ENCODE results near the gene PHC3. TPM values are rescaled to one million over a fixed set of nuclear protein-coding genes. Genes with fewer than 3 reads are reported as not detected.

Gene PHC3
- polyA plus RNA-seq, 1 donor from 2014 or later: 18.6 TPM

- Histone ChIP-seq H3F3A (ENCODE audit: insufficient read depth, low read length, poor library complexity, severe bottlenecking) (no peaks in the 10 kb centered on the region), H4K20me1 (ENCODE audit: insufficient read depth) (no peaks in the 10 kb centered on the region), H3K4me3 (ENCODE audit: low read length) (no peak overlapping the region), H3K79me2 (replicated peaks; ENCODE audit: insufficient read depth, low read length) (no peaks in the 10 kb centered on the region), H3K27ac (ENCODE audit: low read length) (no peak overlapping the region), H3K9me2 (ENCODE audit: insufficient read depth, low read length) (no peaks in the 10 kb centered on the region), H2AFZ (ENCODE audit: low read depth, low read length) (no peak overlapping the region), H3K36me3 (ENCODE audit: insufficient read depth, low read length) (no peaks in the 10 kb centered on the region), H3K9me3 (ENCODE audit: low read length) (no peaks in the 10 kb centered on the region), H3K27me3 (ENCODE audit: insufficient read depth, low read depth, low read length) (no peaks in the 10 kb centered on the region), H3K9ac (ENCODE audit: low read length) (no peak overlapping the region), H3K4me2 (ENCODE audit: low read length) (no peak overlapping the region)
- TF ChIP-seq SMC3 (conservative IDR thresholded peaks at IDR 0.05; ENCODE audit: poor library complexity) (no peak), TAF1 (IDR thresholded peaks at IDR 0.05; ENCODE audit: low read depth) (no peak), MXI1 (conservative IDR thresholded peaks at IDR 0.05; ENCODE audit: poor library complexity, severe bottlenecking) (no peak), POLR2AphosphoS5 (IDR thresholded peaks at IDR 0.05) (no peak), EZH2 (IDR thresholded peaks at IDR 0.05; ENCODE audit: borderline replicate concordance, insufficient read depth, low read length, poor library complexity, severe bottlenecking) (no peak), RAD21 (conservative IDR thresholded peaks at IDR 0.05) (no peak), REST (IDR thresholded peaks at IDR 0.05; ENCODE audit: borderline replicate concordance) (no peak), EP300 (conservative IDR thresholded peaks at IDR 0.05; ENCODE audit: poor library complexity, severe bottlenecking) (no peak), CTCF (IDR thresholded peaks at IDR 0.05; ENCODE audit: poor library complexity, severe bottlenecking) (no peak)
These were observed 122.1 kb downstream of the PHC3 start for GRCh38 chr3:170059447-170059846.

GRCh38 chr3:170058127-170058526 lies 123.4 kb downstream of the PHC3 start:
- no peaks in the 10 kb centered on the region for H3K9me3 ChIP-seq (ENCODE audit: low read length)
- no peak overlapping the region for H3K4me3 ChIP-seq (ENCODE audit: low read length)
- no peak for TF ChIP-seq EZH2 (IDR thresholded peaks at IDR 0.05; ENCODE audit: borderline replicate concordance, insufficient read depth, low read length, poor library complexity, severe bottlenecking)
- no peak for TF ChIP-seq EP300 (conservative IDR thresholded peaks at IDR 0.05; ENCODE audit: poor library complexity, severe bottlenecking)
- no peak for TF ChIP-seq RAD21 (conservative IDR thresholded peaks at IDR 0.05)
- TF ChIP-seq CTCF (IDR thresholded peaks at IDR 0.05; ENCODE audit: poor library complexity, severe bottlenecking): no peak
- no peak for TF ChIP-seq MXI1 (conservative IDR thresholded peaks at IDR 0.05; ENCODE audit: poor library complexity, severe bottlenecking)
- no peak for TF ChIP-seq POLR2AphosphoS5 (IDR thresholded peaks at IDR 0.05)
- no peak overlapping the region for H2AFZ ChIP-seq (ENCODE audit: low read depth, low read length)
- no peak overlapping the region for H3K4me2 ChIP-seq (ENCODE audit: low read length)
- no peaks in the 10 kb centered on the region for H3F3A ChIP-seq (ENCODE audit: insufficient read depth, low read length, poor library complexity, severe bottlenecking)
- no peak overlapping the region for H3K27ac ChIP-seq (ENCODE audit: low read length)
- no peaks in the 10 kb centered on the region for H3K79me2 ChIP-seq (replicated peaks; ENCODE audit: insufficient read depth, low read length)
- H3K9ac ChIP-seq (ENCODE audit: low read length): no peak overlapping the region
- H3K36me3 ChIP-seq (ENCODE audit: insufficient read depth, low read length): no peaks in the 10 kb centered on the region
- H3K27me3 ChIP-seq (ENCODE audit: insufficient read depth, low read depth, low read length): no peaks in the 10 kb centered on the region
- H4K20me1 ChIP-seq (ENCODE audit: insufficient read depth): no peaks in the 10 kb centered on the region
- no peaks in the 10 kb centered on the region for H3K9me2 ChIP-seq (ENCODE audit: insufficient read depth, low read length)

All from neural cell (in vitro differentiated cells).